GM11168 (cell line): ENCODE results near the gene NR6A1.

Experiments used
- in situ Hi-C: fragments of 300-500 bp; cut with MboI; formaldehyde crosslinking; loops from one replicate; pipeline ENCODE4 v1.12.0; 2022; ENCODE audit warnings: low sequenced_read_pairs; ENCODE audit not compliant: unreplicated experiment

NR6A1 gene

GRCh38 chr9:124665391-124666058 lies 105.6 kb downstream of the NR6A1 start:
- in situ Hi-C loops = no loop called here

GRCh38 chr9:124664143-124664542 lies 107.0 kb downstream of the NR6A1 start:
- in situ Hi-C loops = no loop called here

- in situ Hi-C loops = no loop called here
Measured at GRCh38 chr9:124663046-124663961, 107.8 kb downstream of the NR6A1 start.

- in situ Hi-C loops = no loop called here
Measured at GRCh38 chr9:124662561-124662960, 108.5 kb downstream of the NR6A1 start.

- in situ Hi-C loops = no loop called here
Measured at GRCh38 chr9:124661271-124661670, 109.8 kb downstream of the NR6A1 start.

GRCh38 chr9:124660341-124660801 lies 110.7 kb downstream of the NR6A1 start:
- in situ Hi-C loops = no loop called here

- in situ Hi-C loops = no loop called here
Measured at GRCh38 chr9:124659099-124659659, 111.9 kb downstream of the NR6A1 start.

GRCh38 chr9:124658165-124659017 lies 112.7 kb downstream of the NR6A1 start:
- in situ Hi-C loops = no loop called here

GRCh38 chr9:124657516-124657915 lies 113.6 kb downstream of the NR6A1 start:
- in situ Hi-C loops = no loop called here

GRCh38 chr9:124654431-124654830 lies 116.7 kb downstream of the NR6A1 start:
- in situ Hi-C loops = no loop called here

GRCh38 chr9:124652615-124653393 lies 118.3 kb downstream of the NR6A1 start:
- in situ Hi-C loops = no loop called here

- in situ Hi-C loops = no loop called here
Measured at GRCh38 chr9:124652203-124652602, 118.9 kb downstream of the NR6A1 start.

GRCh38 chr9:124645274-124645673 lies 125.8 kb downstream of the NR6A1 start:
- in situ Hi-C loops = no loop called here

GRCh38 chr9:124639637-124640036 lies 131.5 kb downstream of the NR6A1 start:
- in situ Hi-C loops = no loop called here

GRCh38 chr9:124635285-124635684 lies 135.8 kb downstream of the NR6A1 start:
- in situ Hi-C loops = no loop called here

- in situ Hi-C loops = no loop called here
Measured at GRCh38 chr9:124632077-124632621, 139.0 kb downstream of the NR6A1 start.

GRCh38 chr9:124631326-124631725 lies 139.8 kb downstream of the NR6A1 start:
- in situ Hi-C loops = no loop called here

GRCh38 chr9:124629600-124629999 lies 141.5 kb downstream of the NR6A1 start:
- in situ Hi-C loops = no loop called here

- in situ Hi-C loops = no loop called here
Measured at GRCh38 chr9:124628741-124629140, 142.4 kb downstream of the NR6A1 start.
